GM19468 (cell line): ENCODE data around the gene ATRN.
"Not testable (repeated sequence)": the region's sequence is repeated elsewhere in the genome, so short reads cannot be mapped to it uniquely, and the experiment has no call there.

Source experiments
- ATAC-seq: cut with Tn5 transposase; IDR thresholded peaks from one replicate; pipeline ENCODE4 v1.9.1; 2021; ENCODE audit warnings: mild to moderate bottlenecking, moderate library complexity, moderate number of reproducible peaks; ENCODE audit not compliant: unreplicated experiment; ENCODE audit errors: extremely low read depth

Gene ATRN

GRCh38 chr20:3470627-3471396 lies at the start of gene ATRN:
ATRN (plus strand) TSS chr20:3471018; CDS start chr20:3471108, 90 bp downstream.
- ATAC-seq = peak; percentile 43

GRCh38 chr20:3421985-3422384 lies 48.8 kb upstream of the ATRN start:
- no peak for ATAC-seq

GRCh38 chr20:3423126-3423525 lies 47.7 kb upstream of the ATRN start:
- ATAC-seq = no peak

- ATAC-seq = not testable (repeated sequence)
Observed at GRCh38 chr20:3426766-3427165, 44.1 kb upstream of the ATRN start.

GRCh38 chr20:3430376-3431069 lies 40.3 kb upstream of the ATRN start:
- peak; percentile 61 for ATAC-seq

GRCh38 chr20:3431109-3431508 lies 39.7 kb upstream of the ATRN start:
- ATAC-seq = no peak

GRCh38 chr20:3432844-3433243 lies 38.0 kb upstream of the ATRN start:
- no peak for ATAC-seq

- no peak for ATAC-seq
Observed at GRCh38 chr20:3433744-3434143, 37.1 kb upstream of the ATRN start.

GRCh38 chr20:3434232-3434631 lies 36.6 kb upstream of the ATRN start:
- ATAC-seq = no peak

- no peak for ATAC-seq
Observed at GRCh38 chr20:3436864-3437574, 33.8 kb upstream of the ATRN start.

GRCh38 chr20:3446779-3447178 lies 24.0 kb upstream of the ATRN start:
- no peak for ATAC-seq

GRCh38 chr20:3447321-3447720 lies 23.5 kb upstream of the ATRN start:
- no peak for ATAC-seq

GRCh38 chr20:3449319-3449718 lies 21.5 kb upstream of the ATRN start:
- no peak for ATAC-seq

GRCh38 chr20:3452136-3452535 lies 18.7 kb upstream of the ATRN start:
- no peak for ATAC-seq

- ATAC-seq = no peak
Observed at GRCh38 chr20:3452690-3453089, 18.1 kb upstream of the ATRN start.

GRCh38 chr20:3454831-3455230 lies 16.0 kb upstream of the ATRN start:
- ATAC-seq = no peak

- no peak for ATAC-seq
Observed at GRCh38 chr20:3456648-3457047, 14.2 kb upstream of the ATRN start.

- no peak for ATAC-seq
Observed at GRCh38 chr20:3459881-3460307, 10.9 kb upstream of the ATRN start.

GRCh38 chr20:3461211-3461771 lies 9.5 kb upstream of the ATRN start:
- ATAC-seq = no peak

GRCh38 chr20:3461911-3462677 lies 8.7 kb upstream of the ATRN start:
- ATAC-seq = no peak
